Kidney glomerular epithelial cell (primary cell): Measurements from ENCODE around the gene USP40.

Experiments
- DNase-seq: peaks from one replicate; lab custom pipeline; 2025; lab: John Stamatoyannopoulos, UW

The USP40 gene

DNA sequence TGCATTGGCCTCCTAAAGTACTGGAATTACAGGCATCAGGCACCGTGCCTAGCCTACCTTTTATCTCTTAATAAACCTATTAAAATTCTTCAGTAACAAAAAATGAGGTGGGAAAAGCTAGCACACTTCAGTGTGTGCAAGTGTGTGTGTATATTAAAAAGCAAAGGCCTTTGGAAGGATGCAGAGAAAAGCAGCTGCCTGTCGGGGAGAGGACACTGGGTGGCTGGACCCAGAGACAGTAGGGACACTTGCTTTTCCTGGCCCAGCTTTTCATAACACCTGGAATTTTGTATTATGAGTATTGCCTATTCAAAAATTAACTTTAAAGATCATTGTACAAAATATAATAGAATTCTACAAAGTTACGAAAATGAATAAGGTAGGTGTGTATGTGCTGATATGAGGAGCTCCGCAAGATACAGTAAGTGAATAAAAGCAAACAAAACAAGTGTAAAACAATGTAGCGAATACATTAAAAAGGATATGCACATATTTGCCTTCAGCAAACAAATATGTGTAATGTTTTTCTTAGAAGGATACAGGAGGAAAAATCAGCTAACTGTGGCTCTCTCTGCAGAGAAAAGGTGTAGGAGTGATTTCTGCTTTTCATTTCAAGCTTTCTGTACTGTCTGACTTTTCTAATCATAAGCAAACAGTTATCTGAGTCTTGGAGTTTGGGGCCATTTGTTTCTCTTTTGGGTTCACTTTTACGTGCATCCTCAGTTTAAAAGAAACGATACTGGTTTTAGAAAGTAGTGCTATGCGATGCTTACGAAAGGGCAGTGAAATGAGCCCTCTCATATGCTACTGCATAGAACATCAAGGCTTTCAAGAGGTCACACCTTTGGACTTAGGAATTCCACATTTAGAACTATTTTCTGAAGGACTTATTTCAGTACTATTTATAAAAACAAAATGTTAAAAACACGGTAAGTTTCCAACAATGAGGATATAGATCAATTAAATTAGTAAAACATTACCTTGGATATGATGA, 70.8 kb downstream of the USP40 start:
- DNase-seq: no peak

DNA sequence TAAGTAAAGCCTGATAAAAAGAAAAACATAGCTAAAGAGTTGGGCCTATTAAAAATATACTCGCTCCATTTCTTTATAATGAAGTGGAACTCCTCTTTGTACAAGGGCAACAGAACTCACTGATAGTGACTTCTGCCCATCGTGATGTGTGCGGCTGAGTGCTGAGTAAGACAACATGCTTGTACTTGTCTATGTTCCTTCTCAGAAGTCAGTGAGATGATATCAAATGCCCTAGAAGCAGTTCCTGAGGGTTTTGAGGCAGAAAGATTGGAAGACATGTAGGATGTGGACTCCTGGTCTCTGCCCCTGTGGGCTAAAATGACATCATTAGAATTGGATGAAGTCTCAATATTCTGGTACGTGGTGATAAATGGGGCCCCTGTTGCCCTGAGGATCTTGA, 73.8 kb downstream of the USP40 start:
- DNase-seq: no peak

DNA sequence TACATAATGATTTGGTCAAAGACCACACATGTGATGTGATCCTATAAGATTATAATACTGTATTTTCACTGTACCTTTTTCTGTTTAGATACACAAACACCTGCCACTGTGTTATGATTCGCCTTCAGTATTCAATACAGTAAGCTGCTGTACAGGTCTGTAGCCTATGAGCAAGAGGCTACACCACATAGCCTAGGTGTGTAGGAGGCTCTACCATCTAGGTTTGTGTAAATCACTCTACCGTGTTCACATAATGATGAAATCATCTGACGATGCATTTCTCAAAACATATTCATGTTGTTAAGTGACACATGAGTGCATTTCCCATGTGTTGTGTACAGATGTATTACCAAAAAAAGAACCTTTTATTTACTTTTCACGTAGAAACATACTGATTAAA, 74.5 kb downstream of the USP40 start:
- peak; percentile 49 for DNase-seq

DNA sequence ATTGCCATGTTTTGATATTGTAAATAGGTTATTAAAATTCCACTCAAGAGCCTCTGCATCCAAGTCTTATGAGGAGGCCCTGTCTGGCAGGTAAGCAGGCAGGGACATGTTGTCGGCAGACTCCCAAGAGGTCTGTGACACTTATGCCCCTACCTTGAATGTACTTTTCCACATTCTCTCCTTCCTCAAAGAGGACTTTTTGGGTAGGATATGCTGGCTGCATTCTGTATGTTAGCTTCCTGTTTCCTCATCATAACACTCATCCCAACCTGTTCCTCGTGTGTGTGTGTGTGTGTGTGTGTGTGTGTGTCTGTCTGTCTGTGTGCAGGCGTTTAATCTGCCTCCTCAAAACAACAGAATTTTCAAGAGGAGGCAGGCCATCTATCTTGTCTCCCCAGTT, 75.3 kb downstream of the USP40 start:
- no peak for DNase-seq

DNA sequence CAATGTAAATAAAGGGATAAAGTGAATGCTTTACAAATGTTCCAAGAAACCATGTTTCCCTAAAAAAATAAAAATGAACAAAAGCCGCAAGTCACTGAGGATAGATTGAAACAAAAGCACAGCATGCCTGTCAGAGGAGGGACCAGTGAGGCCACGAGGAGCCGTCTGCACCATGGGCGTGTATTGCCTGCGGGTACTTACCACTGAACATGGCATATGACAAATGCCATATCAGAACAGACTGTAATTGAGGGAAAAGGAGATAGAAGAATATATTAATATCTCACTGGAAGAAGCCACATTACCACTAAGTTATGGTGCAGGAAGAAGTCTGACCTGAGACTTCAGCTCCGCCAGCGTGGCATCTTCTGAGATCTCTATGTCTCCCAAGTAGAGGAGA, 75.8 kb downstream of the USP40 start:
- DNase-seq: no peak

DNA sequence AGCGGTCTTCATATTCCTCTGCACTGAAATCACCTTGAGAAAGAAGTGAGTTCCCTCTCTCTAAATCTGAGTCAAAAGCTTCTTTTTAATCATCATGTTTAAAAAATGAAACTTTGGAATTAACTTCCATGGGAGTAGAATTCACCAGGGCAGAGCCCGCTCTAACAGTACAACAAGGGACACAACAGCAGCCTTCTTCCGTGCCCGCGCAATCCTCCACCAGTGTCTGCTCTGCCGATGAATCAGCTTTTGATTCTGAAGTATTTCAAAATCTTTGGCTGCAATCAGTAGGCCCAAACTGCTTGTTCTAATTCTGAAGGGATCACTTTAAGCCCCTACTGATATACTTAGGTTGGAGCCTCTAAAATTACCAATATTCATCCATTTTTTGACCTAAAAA, 76.9 kb downstream of the USP40 start:
- no peak for DNase-seq

DNA sequence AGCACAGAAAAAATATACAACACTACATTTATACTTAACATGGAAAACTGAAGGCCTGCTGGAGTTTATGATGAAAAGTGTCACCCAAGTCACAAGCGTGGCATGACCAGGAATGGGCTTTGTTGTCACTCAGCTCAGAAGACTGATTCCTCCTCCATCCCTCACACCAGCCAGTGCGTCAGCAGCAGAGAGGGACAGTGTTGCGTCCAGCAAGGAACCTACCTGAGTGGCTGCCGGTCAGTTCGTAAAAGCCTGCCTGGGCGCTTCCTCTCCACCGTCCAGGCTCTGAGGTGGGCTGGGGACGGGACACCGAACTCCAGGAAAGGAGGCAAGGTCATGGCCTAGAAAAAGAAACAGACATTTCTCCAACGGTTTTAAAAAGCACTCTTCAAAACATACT, 77.4 kb downstream of the USP40 start:
- no peak for DNase-seq

DNA sequence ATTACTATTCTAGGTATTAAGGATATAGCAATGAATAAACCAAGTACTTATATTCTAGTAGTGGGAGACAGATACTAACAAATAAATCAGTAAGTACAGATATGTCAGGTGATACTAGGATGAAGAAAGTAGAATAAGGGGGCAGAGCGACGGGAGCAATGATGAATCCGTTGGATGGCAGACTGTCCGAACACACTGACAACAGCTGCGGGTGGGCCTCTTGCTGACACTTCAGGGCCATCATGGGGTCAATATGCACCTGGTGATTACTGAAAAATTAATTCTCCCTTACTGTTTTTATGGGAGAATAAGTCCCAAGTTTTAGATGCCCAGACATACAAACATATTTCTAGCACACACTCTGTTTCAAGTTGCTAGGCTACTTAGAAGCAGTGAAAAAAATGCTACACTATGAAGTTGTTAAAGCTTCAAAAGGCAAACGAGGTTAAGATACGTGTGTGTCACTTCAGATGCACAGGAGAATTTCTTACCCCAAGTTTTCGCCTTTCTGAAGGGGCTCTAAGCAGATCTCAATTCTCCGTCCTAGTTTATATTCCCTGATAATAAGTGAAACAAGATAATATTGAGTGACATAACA, 78.7 kb downstream of the USP40 start:
- DNase-seq: no peak

DNA sequence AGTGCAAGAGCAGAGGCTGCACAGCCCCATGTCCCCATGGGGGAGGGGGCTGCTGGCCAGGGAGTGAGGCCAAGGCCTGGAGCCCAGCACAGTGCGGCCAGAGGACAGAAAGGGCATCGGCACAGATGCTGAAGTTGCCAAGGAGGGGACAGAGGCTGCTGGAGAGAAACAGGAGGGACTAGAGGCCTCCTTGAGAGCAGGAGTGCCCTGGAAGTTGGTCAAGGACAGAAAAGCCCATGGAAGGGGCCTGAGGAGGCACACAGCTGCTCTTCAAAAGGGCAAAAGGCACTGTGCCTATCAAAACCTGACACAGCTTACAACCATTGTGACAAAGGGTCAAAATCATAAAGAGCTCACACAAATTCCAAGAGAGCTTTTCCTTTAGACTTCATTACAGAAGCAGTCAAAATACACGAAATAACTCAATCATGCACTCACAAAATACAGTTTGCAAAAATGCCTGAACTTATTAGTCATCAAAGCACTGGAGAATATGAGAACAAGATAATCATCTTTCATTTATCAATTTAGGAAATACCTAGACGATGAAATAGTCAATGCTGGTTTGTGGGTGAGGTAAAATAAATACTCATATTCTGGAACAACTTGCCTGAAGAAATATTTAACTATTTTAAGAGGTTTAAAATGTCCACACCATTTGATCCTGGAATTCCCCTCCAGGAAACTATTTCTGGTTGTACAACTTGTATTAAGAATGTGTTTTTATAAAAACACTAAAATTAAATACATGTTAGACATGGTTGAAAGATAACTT, 79.6 kb downstream of the USP40 start:
- peak; percentile 99 for DNase-seq

DNA sequence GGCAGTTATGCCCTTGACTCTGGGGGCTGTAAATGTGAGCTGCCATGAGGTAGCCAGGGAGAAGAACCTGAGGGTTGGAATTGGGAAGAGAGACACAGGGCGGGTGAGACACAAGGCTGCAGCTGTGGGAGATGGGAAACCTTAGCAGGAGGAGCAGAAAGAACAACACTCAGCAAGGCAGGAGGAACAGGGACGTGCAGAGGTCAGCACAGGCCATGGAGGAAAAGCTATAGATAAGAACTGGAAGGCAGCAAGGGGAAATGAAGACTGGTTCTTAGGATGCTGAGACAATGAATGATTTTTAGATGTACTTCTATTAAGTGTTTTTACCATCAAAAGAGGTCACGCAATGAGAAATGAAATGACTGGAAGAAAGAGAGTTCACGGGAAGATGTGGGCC, 80.2 kb downstream of the USP40 start:
- DNase-seq: no peak

DNA sequence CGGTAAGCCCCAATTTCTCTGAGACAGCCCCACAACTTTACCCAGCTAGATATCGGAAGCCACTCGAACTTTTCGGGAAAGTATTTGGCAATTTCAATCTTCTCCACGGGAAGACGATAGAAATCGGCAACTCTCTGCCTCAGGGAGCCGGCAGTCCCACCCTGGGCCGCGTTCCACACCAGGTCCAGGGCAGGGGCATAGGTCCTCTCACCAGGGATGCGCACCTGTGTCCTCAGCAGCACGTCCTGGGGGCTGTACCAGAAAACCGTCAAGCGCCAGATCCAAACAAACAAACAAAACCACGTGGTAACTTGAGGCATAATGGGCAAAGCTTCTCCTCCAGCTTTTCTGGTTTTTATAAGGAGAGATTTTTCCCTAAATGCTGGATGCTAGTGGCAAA, 80.9 kb downstream of the USP40 start:
- DNase-seq: no peak

DNA sequence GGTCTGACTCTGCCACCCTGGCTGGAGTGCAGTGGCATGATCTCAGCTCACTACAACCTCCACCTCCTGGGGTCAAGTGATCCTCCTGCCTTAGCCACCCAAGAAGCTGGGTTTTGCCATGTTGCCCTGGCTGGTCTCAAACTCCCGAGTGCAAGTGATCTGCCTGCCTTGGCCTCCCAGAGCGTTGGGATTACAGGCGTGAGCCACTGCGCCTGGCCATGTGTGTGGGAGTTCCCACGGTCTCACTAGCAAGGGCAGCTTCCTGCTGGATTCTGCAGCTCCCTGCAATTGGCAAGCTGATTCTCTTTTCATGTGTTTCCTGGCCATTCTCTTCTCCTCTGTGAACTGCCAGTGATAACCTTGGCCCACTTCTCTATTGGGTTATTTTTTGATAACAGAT, 84.0 kb downstream of the USP40 start:
- DNase-seq: no peak

DNA sequence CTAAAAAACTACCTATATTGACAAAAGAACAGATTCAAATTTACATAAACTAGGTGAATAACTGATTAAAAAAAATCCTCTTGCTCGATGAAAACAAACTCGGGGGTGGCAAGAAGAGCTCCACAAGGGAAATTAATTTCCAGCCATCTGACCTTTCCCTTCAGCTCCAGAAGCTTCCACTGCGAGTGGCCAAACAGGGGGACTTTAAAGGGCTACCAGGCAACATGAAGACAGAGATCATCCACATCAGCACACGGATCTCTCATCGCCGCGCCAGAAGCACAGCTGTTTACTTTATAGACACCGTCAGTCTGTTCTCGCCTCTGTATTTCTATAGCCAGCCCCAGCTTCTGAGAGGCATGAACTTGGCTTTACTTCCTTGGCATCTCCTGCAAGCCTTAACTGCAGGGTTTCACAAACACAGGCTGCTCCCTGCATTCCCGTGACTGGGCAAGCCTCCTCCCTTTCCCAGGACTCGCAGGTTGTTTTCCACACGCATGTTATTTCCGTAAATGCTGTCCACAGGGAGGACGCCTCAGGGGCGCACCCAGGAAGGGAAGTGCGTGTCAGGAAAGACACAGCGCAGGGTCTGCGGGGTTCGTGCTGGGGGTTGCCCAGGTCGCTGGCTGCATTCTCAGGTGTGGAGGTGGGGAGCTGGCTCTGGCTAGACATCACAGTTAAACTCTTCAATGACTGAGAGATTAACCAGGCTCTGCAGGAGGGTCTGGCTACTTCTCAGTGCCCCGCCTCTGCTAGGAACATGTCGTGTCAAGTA, 85.0 kb downstream of the USP40 start:
- DNase-seq: no peak

DNA sequence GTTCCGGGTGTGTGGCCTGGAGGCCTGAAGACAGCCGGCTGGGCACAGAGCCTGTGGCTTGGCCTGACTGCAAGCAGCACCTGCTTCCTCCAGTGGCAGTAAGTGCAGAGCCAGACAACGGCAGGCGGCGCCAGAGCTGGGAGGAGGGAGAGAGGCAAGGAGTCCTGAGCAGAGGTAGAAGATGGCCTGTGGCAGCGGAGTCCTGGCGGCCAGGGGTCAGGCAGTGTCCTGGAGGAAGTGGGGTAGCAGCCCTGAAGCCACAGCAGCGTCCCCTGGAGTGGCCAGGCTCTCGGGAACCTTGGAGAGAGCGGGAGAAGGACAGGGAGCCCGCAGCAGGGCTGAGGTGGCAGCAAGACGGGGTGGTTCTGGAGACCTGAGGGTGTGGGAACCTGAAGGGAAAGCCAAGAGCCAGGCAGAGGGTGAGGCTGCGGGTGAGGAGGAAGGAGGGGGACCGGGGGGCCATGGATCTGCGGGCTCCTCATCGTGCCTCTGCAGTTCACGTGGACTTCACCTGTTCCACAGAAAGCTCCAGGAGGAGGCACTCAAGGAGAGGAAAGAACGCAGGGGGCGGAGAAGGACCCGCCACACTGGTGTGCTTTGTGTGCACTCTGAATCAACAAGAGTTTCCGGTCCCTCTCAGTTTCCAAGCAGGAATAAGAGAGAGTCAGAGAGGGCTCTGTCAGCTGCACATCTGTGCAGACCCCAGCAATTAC, 85.9 kb downstream of the USP40 start:
- DNase-seq: no peak

DNA sequence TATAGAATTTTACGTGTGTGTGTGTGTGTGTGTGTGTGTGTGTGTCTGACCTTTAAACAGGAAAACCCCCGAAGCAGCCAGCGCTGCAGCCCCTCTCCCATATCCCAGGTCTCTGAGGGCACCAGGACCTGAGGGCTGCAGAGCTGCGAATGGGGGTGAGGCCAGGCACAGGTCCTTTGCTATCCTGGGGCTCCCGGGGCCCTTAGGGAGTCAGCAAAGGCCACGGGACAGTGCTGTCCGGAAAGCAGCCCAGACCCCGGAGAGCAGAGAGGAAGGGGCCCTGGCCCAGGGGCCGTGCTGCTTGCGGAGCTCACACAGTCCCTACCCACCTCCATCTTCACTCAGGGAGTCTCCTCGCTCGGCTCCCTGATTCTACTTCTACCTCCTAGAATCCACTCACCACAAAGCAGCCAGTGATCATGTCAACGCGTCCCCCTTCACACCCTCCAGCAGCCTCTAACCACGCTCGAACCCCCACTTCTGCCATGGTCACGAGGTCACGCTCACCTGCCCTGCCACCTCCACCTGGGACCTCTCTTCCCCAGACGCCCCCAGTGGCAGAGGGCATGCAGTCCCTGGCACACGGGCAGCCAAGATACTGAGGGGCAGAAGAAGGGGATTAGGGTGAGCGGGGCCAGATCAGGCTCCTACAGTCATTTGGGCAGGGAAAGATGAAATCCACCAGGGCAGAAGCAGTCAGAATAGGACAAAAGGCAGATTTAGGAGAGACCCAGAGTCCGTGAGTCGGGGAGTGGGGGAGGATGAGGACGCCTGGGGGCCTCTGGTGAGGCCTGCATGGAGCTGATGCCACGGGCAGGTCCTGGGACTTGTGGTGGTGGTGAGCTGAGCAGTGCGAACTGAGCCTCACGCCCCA, 86.7 kb downstream of the USP40 start:
- no peak for DNase-seq

DNA sequence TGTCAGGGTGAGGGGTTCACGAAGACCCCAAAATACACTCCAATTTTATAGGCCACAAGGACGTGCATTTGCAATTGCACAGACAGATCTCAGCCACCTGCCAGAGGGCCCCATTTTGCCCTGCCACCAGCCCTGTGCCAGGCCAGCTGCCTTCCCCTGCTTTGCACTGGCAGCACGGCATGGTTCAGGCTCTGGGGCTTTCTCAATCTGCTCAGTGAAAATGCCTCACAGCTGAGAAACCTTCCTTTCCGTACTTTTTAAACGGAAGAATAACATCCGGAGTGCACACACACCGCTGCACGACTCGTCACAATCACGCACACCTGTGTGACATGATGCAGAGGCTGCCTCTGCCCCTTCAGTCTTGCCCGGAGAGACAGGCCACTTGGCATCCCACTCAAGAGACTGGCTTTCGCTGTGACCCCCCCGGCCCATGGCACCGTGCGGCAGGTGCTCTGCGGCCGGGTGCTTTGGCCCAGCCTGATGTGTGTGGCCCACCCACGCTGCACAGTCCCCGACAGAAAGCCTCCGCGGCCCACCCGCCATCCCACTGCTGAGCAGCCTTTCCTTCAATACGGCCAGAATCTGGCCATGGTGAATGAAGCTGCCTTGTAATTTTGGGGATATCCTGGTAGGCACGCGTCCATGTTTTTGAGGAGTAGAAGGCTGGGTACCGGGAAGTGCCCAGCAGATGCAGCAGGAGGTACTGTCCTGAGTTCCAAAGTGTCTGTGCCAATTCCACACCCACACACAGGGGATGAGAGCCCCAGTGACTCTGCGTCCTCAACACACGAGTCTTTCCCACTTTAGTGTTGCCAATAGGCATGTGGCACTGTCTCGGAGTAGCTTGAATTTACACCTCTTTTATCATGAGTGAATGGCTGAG, 88.8 kb downstream of the USP40 start:
- no peak for DNase-seq

DNA sequence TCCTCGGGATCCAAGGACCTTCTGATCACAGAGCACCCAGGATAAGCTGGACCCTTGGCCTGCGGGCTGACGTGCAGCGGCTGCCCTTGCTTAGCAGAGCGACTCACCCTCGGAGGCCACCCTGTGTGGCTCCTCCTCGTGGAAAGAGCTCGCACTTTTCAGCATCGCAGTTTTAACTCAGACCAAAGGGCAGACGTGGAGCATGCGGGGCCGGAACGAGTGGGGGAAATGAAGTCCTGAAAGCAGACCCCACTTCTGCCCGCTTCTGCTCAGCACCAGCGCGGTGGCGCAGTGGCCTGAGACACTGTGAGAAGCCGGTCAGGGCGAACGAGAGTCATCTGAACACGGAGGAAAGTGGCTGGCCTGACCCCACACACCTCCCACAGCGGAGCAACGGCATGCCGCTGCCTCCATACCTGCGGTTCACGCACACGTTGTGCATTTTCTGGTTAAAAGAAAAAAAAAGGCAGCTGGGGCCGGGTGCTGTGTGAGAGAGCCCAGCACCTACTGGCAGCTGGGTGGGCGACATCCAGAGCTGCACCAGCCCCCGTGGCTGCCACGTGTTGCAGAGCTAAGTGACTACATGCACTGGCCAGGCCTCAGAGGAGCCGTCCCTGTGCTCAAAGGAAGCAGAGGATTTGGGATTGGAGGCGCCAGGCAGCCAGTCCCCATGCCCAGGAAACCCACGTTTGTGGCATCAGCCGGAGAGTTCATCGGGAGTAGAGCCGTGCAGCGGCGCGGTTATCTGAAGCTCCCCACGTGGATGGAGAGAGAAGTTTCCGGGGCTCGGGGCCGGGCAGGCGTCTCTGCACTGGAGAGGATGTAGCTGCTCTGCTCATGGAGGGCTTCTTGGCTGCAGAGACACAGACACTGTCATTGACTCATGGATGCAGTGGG, 89.7 kb downstream of the USP40 start:
- DNase-seq: no peak

DNA sequence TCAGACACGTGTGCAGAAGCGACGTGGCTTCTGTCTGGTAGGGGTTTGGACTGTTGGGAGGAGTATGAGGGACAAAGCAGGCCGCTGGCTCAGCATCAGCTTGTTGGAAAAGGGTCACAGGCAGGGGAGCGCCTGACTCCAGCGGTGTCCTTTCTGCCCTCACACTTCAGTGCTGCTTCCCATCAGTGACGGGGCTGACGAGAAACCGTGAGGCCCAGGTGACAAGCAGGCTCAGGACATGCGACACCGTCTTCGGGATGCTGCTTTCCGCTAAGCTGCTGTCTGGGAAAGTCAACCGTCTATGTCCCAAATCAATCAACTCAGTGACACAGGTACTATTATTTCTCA, 90.5 kb downstream of the USP40 start:
- no peak for DNase-seq
